Naive thymus-derived CD4-positive, alpha-beta T cell (primary cell): ENCODE measurements around the gene RCAN1. TPM values are rescaled to one million over a fixed set of nuclear protein-coding genes. Genes with fewer than 3 reads are reported as not detected.
"Not testable (repeated sequence)": the region's sequence is repeated elsewhere in the genome, so short reads cannot be mapped to it uniquely, and the experiment has no call there.

ENCODE experiments used
- ATAC-seq: fragments of 150-1000 bp; cut with Tn5 transposase; 2 replicates; pipeline ENCODE4 v1.10.0; 2021; ENCODE audit warnings: mild to moderate bottlenecking, moderate library complexity
- CTCF ChIA-PET: fragments of 350-600 bp; sonication (Branson Sonifier 250); formaldehyde crosslinking; loops from one replicate; lab custom pipeline; 2021; ENCODE audit warnings: antibody characterized with exemption; lab: Charles Lee
- POLR2A ChIA-PET: fragments of 350-600 bp; sonication (Branson Sonifier 250); formaldehyde crosslinking; loops from one replicate; lab custom pipeline; 2021; ENCODE audit warnings: antibody characterized with exemption, inconsistent platforms; lab: Charles Lee
- DNase-seq, 9 donors: peaks; one replicate each; pipeline versions ENCODE4 v3.0.0 to v3.0.0-alpha.2; 2020 to 2022; ENCODE audit warnings: mixed read lengths in 1 of 9
- H3K27ac ChIP-seq: one replicate; pipeline ENCODE4 v1.7.0; 2013; ENCODE audit warnings: mild to moderate bottlenecking, low read depth, low read length, moderate library complexity
- H3K27me3 ChIP-seq, 2 donors: one replicate each; pipeline ENCODE4 v1.7.0; 2013; ENCODE audit warnings: low read length in 2 of 2, mild to moderate bottlenecking in 2 of 2, moderate library complexity in 2 of 2; ENCODE audit not compliant: control insufficient read depth in 2 of 2, insufficient read depth in 2 of 2
- H3K36me3 ChIP-seq, 3 experiments: 1 replicate in 2 of 3; 2 replicates in 1 of 3; pipeline ENCODE4 v1.7.0; 2013; ENCODE audit warnings: low read length in 3 of 3, mild to moderate bottlenecking in 3 of 3, moderate library complexity in 1 of 3; ENCODE audit not compliant: insufficient read depth in 3 of 3, control insufficient read depth in 2 of 3
- H3K4me1 ChIP-seq, 2 donors: one replicate each; pipeline ENCODE4 v1.7.0; 2013; ENCODE audit warnings: low read length in 2 of 2, mild to moderate bottlenecking in 2 of 2, moderate library complexity in 1 of 2; ENCODE audit not compliant: control insufficient read depth in 2 of 2, insufficient read depth in 2 of 2
- H3K4me3 ChIP-seq: 2 replicates; pipeline ENCODE4 v1.7.0; 2013; ENCODE audit warnings: mild to moderate bottlenecking, low read length
- H3K9me3 ChIP-seq, 3 experiments: 1 replicate in 2 of 3; 2 replicates in 1 of 3; pipeline ENCODE4 v1.7.0; 2013; ENCODE audit warnings: low read length in 3 of 3; ENCODE audit not compliant: control insufficient read depth in 2 of 3
- H3K27ac Mint-ChIP-seq, 9 donors: one replicate each; pipeline ENCODE4 v1.8.0; 2020 to 2022; ENCODE audit warnings: mixed read lengths in 9 of 9, mild to moderate bottlenecking in 8 of 9, moderate library complexity in 5 of 9, inconsistent platforms in 2 of 9
- H3K27me3 Mint-ChIP-seq, 5 donors: one replicate each; pipeline ENCODE4 v1.8.0; 2021 to 2022; ENCODE audit warnings: mixed read lengths in 5 of 5, mild to moderate bottlenecking in 1 of 5
- H3K36me3 Mint-ChIP-seq, 5 donors: one replicate each; pipeline ENCODE4 v1.8.0; 2020 to 2022; ENCODE audit warnings: mixed read lengths in 5 of 5, mild to moderate bottlenecking in 3 of 5, inconsistent platforms in 1 of 5
- H3K4me1 Mint-ChIP-seq, 7 donors: one replicate each; pipeline ENCODE4 v1.8.0; 2020 to 2022; ENCODE audit warnings: mixed read lengths in 7 of 7, mild to moderate bottlenecking in 3 of 7, inconsistent platforms in 1 of 7
- H3K4me3 Mint-ChIP-seq, 10 donors: one replicate each; pipeline ENCODE4 v1.8.0; 2020 to 2022; ENCODE audit warnings: mild to moderate bottlenecking in 10 of 10, mixed read lengths in 10 of 10, moderate library complexity in 6 of 10, inconsistent platforms in 2 of 10
- H3K9me3 Mint-ChIP-seq, 11 donors: one replicate each; pipeline ENCODE4 v1.8.0; 2020 to 2022; ENCODE audit warnings: mixed read lengths in 11 of 11, mild to moderate bottlenecking in 4 of 11, inconsistent platforms in 1 of 11, moderate library complexity in 1 of 11
- intact Hi-C, 2 donors: fragments of 100-400 bp; cut with micrococcal nuclease; formaldehyde crosslinking; loops; one replicate each; pipeline ENCODE4 v1.15.1; 2023
- polyA plus RNA-seq, 2 donors: library from polyadenylated mRNA; unstranded; fragments of 300-500 nt; fragmentation: Illumina TruSeq; gene quantifications; one replicate each; pipeline ENCODE4 v1.2.3, GENCODE V29; 2021
- total RNA-seq, 6 experiments: library from RNA in 5 of 6; stranded (reverse) in 5 of 6; gene quantifications; 1 replicate in 5 of 6; 2 replicates in 1 of 6; pipeline ENCODE4 v1.2.3 and lab custom pipeline; 2021 to 2026

RCAN1 gene
- total and polyA plus RNA-seq, 7 experiments from 2014 or later: 3.0 to 15.3 (median 5.0) TPM

GRCh38 chr21:34502480-34503106 is 112.3 kb downstream of the RCAN1 start:
- ChIA-PET POLR2A (no interaction called here), CTCF (no interaction called here)
- Histone ChIP-seq H3K4me3 (no peak overlapping the region), H3K9me3 (peaks cover 0 to 12% (median 0%) of the 10 kb centered on the region in 3 experiments), H3K27me3 (no peaks in the 10 kb centered on the region), H3K4me1 (no peaks in the 10 kb centered on the region), H3K27ac (no peak overlapping the region), H3K36me3 (no peaks in the 10 kb centered on the region)
- intact Hi-C loops: no loop called here
- ATAC-seq (no peak), DNase-seq (no peak)
- Mint-ChIP-seq H3K4me3 (no peak overlapping the region), H3K27ac (no peak overlapping the region), H3K9me3 (peaks cover 6 to 26% (median 11%) of the 10 kb centered on the region in 11 donors), H3K27me3 (peaks cover 12 to 36% (median 25%) of the 10 kb centered on the region in 5 donors), H3K36me3 (peaks cover 0 to 14% (median 4%) of the 10 kb centered on the region in 5 donors), H3K4me1 (no peaks in the 10 kb centered on the region)

GRCh38 chr21:34501716-34502115 is 113.2 kb downstream of the RCAN1 start:
- DNase-seq: no peak
- H3K36me3 Mint-ChIP-seq: peaks cover 0 to 16% (median 7%) of the 10 kb centered on the region in 5 donors
- H3K4me1 Mint-ChIP-seq: no peaks in the 10 kb centered on the region
- ChIA-PET POLR2A (no interaction called here), CTCF (no interaction called here)
- Histone ChIP-seq H3K27me3 (no peaks in the 10 kb centered on the region), H3K4me3 (no peak overlapping the region), H3K4me1 (no peaks in the 10 kb centered on the region), H3K36me3 (no peaks in the 10 kb centered on the region), H3K9me3 (peaks cover 0 to 21% (median 0%) of the 10 kb centered on the region in 3 experiments), H3K27ac (no peak overlapping the region)
- no peak overlapping the region for H3K4me3 Mint-ChIP-seq
- ATAC-seq: no peak
- intact Hi-C loops: no loop called here
- peaks cover 13 to 35% (median 20%) of the 10 kb centered on the region in 11 donors for H3K9me3 Mint-ChIP-seq
- H3K27me3 Mint-ChIP-seq: peaks cover 20 to 39% (median 26%) of the 10 kb centered on the region in 5 donors
- no peak overlapping the region for H3K27ac Mint-ChIP-seq

- CTCF ChIA-PET: no interaction called here
These were observed 114.7 kb downstream of the RCAN1 start for GRCh38 chr21:34500191-34500590.

GRCh38 chr21:34499116-34499515 is 115.8 kb downstream of the RCAN1 start:
- Mint-ChIP-seq H3K36me3 (peaks cover 0 to 20% (median 7%) of the 10 kb centered on the region in 5 donors), H3K4me1 (no peaks in the 10 kb centered on the region), H3K27me3 (peaks cover 22 to 36% (median 25%) of the 10 kb centered on the region in 5 donors), H3K27ac (peak overlapping the region in 1 of 9 donors; percentile 34), H3K4me3 (no peak overlapping the region), H3K9me3 (peaks cover 18 to 46% (median 27%) of the 10 kb centered on the region in 11 donors)
- Histone ChIP-seq H3K4me3 (no peak overlapping the region), H3K4me1 (no peaks in the 10 kb centered on the region), H3K27ac (no peak overlapping the region), H3K36me3 (no peaks in the 10 kb centered on the region), H3K9me3 (peaks cover 0 to 22% (median 0%) of the 10 kb centered on the region in 3 experiments), H3K27me3 (no peaks in the 10 kb centered on the region)
- CTCF ChIA-PET: no interaction called here
- no peak for DNase-seq
- intact Hi-C loops: no loop called here
- POLR2A ChIA-PET: no interaction called here
- no peak for ATAC-seq

More at GRCh38 chr21:34500191-34500590, 114.7 kb downstream of the RCAN1 start:
- ATAC-seq (no peak), DNase-seq (no peak)
- Histone ChIP-seq H3K4me3 (no peak overlapping the region), H3K4me1 (no peaks in the 10 kb centered on the region), H3K36me3 (no peaks in the 10 kb centered on the region), H3K9me3 (peaks cover 0 to 22% (median 0%) of the 10 kb centered on the region in 3 experiments), H3K27ac (no peak overlapping the region), H3K27me3 (no peaks in the 10 kb centered on the region)
- peaks cover 18 to 46% (median 27%) of the 10 kb centered on the region in 11 donors for H3K9me3 Mint-ChIP-seq
- intact Hi-C loops: no loop called here
- no peaks in the 10 kb centered on the region for H3K4me1 Mint-ChIP-seq
- peaks cover 0 to 20% (median 7%) of the 10 kb centered on the region in 5 donors for H3K36me3 Mint-ChIP-seq
- POLR2A ChIA-PET: no interaction called here
- no peak overlapping the region for H3K27ac Mint-ChIP-seq
- peaks cover 22 to 44% (median 25%) of the 10 kb centered on the region in 5 donors for H3K27me3 Mint-ChIP-seq
- H3K4me3 Mint-ChIP-seq: no peak overlapping the region

- intact Hi-C loops: no loop called here
- Histone ChIP-seq H3K4me3 (no peak overlapping the region), H3K27me3 (no peaks in the 10 kb centered on the region), H3K36me3 (no peaks in the 10 kb centered on the region), H3K27ac (no peak overlapping the region), H3K4me1 (no peaks in the 10 kb centered on the region), H3K9me3 (peaks cover 0 to 22% (median 0%) of the 10 kb centered on the region in 3 experiments)
- Mint-ChIP-seq H3K9me3 (peaks cover 18 to 46% (median 27%) of the 10 kb centered on the region in 11 donors), H3K27me3 (peaks cover 21 to 34% (median 24%) of the 10 kb centered on the region in 5 donors), H3K4me1 (no peaks in the 10 kb centered on the region), H3K4me3 (no peak overlapping the region), H3K27ac (no peak overlapping the region), H3K36me3 (peaks cover 0 to 20% (median 7%) of the 10 kb centered on the region in 5 donors)
- ChIA-PET POLR2A (no interaction called here), CTCF (no interaction called here)
- ATAC-seq (no peak), DNase-seq (no peak)
These were observed 116.3 kb downstream of the RCAN1 start for GRCh38 chr21:34498623-34499022.

GRCh38 chr21:34483854-34484253 is 131.1 kb downstream of the RCAN1 start:
- POLR2A ChIA-PET, CTCF ChIA-PET, ATAC-seq, H3K36me3 Mint-ChIP-seq, H3K4me3 ChIP-seq, H3K36me3 ChIP-seq, H3K27ac Mint-ChIP-seq, H3K9me3 Mint-ChIP-seq, H3K9me3 ChIP-seq, H3K4me1 Mint-ChIP-seq, H3K27ac ChIP-seq, H3K27me3 ChIP-seq, H3K27me3 Mint-ChIP-seq, H3K4me3 Mint-ChIP-seq, DNase-seq, intact Hi-C loops, H3K4me1 ChIP-seq: not testable (repeated sequence)

- H3K36me3 ChIP-seq, H3K9me3 ChIP-seq, POLR2A ChIA-PET, H3K27me3 ChIP-seq, ATAC-seq, H3K4me1 ChIP-seq, H3K27ac Mint-ChIP-seq, H3K36me3 Mint-ChIP-seq, H3K27me3 Mint-ChIP-seq, CTCF ChIA-PET, H3K27ac ChIP-seq, H3K4me3 ChIP-seq, H3K9me3 Mint-ChIP-seq, H3K4me3 Mint-ChIP-seq, DNase-seq, H3K4me1 Mint-ChIP-seq, intact Hi-C loops: not testable (repeated sequence)
These were observed 131.5 kb downstream of the RCAN1 start for GRCh38 chr21:34483435-34483834.
